ENCODE data around the gene TAGAP.

GRCh38 chr6:159043947-159044346, 844 bp downstream of the TAGAP start:
- TF ChIP-seq CTCF (IDR thresholded peaks at IDR 0.05) = no peak
- no peak for TF ChIP-seq EP300 (IDR thresholded peaks at IDR 0.05)
- TF ChIP-seq POLR2A (IDR thresholded peaks at IDR 0.05) = no peak
- TF ChIP-seq POLR2AphosphoS5 (IDR thresholded peaks at IDR 0.05) = no peak

Data from stomach (tissue), 4 donors.